CD4-positive, alpha-beta T cell treated with Interleukin-12 subunit alpha and Interleukin-12 subunit beta, for 1 hour (primary cell): Measurements from ENCODE around the gene ALKAL2.
"Not testable (repeated sequence)": the region's sequence is repeated elsewhere in the genome, so short reads cannot be mapped to it uniquely, and the experiment has no call there.

ENCODE experiments used
- DNase-seq: peaks from one replicate; pipeline ENCODE4 v3.0.0-alpha.2; 2020

ALKAL2 gene, protein sequence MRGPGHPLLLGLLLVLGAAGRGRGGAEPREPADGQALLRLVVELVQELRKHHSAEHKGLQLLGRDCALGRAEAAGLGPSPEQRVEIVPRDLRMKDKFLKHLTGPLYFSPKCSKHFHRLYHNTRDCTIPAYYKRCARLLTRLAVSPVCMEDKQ

DNA sequence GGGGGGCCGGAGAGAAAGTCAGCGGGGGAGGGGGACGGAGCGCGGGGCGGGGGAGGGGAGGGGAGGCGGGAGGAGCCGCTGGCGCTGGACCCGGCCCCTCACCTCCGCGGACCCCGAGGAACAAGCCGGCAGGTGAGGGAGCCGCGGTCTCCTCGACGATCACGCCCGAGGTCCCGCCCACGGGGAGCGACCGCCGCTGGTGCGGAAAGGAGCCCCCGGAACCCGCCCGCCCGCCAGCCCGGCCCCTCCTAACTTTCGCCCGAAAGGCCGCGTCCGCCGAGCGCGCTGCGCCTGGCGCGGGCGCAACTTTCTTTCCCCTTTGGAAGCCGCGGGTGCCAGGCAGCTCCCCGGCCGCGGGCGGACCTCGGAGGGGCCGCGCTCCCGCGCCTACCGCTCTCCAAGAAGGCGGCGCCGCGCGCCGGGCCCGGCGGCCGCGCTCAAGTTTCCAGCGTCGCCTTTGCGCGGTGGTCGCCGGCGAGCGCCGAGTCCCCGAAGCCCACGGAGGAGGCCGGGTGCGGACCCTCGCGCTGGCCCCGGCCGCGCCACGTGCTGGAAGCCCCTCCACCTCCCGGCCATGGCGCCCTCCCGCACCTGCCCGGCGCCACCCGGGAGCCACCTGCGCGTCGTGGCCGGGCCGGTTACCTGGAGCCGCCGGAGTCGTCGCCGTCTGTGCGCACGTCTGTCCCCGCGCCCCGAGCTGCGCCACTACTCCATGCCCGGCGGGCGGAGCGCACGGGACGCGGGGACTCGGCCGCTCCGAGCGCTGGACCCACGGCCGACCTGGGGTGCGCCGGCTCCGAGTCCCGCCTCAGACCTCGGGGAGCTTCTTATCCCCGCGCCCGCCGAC lies at the start of gene ALKAL2:
Gene ALKAL2 (minus strand): TSS at position 181 of the 847 bp plus-strand sequence. CDS start 256 bp downstream, outside the sequence.
- DNase-seq = no peak

DNA sequence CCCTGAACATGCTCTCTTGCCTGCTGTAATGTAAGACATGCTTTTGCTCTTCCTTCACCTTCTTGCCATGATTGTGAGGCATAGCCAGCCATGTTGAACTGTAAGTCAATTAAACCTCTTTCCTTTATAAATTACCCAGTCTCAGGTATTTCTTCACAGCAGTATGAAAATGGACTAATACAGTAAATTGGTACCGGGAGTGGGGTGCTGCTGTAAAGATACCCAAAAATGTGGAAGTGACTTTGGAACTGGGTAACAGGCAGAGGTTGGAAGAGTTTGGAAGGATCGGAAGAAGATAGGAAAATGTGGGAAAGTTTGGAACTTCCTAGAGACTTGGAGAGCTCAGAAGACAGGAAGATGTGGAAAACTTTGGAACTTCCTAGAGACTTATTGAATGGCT lies 49.1 kb upstream of the ALKAL2 start:
- DNase-seq = not testable (repeated sequence)

DNA sequence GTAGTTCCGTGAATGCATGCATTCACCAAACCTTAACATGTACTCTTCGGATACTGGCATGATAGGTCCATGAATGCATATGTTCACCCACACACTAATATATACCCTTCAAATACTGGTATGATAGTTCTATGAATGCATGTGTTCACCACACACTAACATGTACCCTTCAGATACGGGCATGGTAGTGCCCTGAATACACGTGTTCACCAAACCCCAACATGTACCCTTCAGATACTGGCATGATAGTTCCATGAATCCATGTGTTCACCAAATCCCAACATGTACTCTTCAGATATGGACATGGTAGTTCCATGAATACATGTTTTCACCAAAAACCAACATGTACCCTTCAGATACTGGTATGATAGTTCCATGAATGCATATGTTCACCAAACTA lies 48.5 kb upstream of the ALKAL2 start:
- no peak for DNase-seq

DNA sequence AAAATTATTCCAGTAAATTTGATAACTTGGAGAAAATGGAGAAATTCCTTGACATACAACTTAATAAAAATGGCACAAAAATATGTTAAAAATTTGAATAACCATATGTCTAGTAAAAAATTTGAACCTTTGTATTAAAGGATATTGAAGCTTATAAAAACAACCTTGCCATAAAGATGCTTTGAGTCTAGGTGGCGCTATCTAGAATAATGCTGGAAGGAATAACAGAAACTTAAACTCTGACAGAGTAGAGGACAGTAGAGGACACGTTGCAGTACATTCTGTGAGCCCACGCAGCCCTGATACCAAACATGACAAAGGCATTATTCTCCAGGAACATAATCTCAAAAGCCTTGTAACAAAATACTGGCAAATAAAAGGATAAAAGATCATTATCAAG lies 44.7 kb upstream of the ALKAL2 start:
- DNase-seq = no peak

DNA sequence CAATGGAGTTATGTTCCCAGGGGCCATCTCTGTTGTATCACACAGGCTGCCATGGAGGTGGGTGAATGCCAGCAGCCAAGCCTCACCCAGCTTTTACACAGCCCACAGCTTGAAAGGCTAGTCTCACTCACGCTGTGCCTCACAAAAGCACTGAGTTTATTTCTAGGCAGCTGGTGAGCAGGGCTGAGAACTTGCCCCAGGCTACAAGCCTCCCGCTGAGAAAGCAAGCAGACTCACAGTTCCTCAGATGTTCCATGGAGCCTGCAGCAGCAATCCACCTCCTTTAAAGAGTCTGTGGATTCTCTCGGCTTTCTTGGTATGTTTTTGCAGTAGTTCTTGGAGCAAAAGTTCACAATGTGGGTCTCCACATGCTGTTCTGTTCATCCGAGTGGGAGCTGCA lies 40.9 kb upstream of the ALKAL2 start:
- DNase-seq = no peak

DNA sequence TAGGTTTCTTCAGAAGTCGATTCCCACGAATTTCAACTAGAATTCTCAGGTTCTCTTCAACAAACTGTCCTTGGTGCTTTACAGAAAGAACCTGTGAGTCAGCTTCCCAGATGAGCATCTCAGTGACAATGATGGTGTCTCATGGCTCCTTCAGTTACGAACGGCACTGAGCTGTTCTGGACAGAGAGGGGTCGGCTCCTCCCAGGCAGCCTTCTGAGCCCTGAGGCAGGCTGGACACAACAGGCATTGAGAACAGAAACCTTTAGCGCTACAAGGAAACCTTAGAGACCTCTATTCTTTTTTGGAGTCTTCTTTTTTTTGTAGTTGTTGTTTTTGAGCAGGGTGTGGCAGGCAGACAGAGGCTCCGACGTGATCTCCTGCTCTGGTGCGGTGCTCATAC lies 35.1 kb upstream of the ALKAL2 start:
- DNase-seq = no peak

DNA sequence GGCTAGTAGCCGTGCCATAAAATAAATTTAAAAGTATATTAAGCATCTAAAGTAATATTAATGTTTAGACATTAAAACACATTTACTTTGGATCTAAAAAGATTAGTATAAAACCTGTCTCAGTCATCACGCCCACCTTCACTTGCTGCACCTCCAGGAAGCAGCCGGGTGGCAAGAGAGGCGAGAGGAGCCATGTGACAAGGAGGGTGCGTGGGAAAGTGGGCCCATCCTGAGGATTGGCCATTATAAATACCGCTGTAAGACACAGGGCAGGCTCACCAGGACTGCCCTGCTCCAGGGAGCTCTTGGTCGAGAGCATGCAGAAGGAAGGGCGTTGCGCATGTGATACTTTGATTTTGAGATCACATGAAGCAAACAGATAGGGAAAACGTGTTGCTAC lies 34.4 kb upstream of the ALKAL2 start:
- no peak for DNase-seq

DNA sequence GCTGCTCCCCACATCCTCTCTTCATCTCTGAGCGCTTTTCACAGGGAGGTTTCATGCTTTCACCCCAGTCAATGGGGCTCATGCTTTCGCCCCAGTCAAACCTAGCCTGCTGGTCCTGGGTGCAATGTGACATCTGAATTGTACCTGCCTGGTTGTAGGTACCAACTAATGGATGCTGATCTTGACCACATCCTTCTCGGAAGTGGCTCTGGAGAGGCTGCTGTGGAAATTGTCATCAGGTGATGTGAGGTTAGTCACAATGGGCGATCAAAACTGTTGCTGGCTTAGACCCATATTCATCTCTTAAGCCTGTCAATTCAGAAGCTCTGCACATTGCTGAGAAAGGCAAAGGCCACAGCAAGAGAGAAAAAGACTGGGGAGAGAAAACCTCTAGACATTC lies 32.7 kb upstream of the ALKAL2 start:
- DNase-seq = no peak

DNA sequence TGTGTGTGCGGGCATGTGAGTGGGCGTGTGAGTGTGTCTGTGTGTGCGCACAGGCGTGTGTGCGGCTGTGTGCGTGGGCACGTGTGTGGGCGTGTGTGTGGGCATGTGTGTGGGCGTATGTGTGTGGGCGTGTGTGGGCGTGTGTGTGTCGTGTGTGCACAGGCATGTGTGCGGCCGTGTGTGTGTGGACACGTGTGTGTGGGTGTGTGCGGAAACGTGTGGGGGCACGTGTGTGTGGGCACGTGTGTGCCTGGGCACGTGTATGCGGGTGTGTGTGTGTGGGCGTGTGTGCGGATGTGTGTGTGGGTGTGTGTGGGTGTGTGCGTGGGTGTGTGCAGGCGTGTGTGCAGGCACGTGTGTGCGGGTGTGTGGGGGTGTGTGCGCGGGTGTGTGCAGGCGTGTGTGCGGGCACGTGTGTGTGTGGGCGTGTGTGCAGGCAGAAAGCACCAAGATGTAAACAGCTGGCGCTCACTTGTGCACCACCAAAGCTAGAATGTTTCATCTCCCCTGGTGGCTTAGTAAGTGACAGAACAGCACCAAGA lies 31.2 kb upstream of the ALKAL2 start:
- DNase-seq = no peak

DNA sequence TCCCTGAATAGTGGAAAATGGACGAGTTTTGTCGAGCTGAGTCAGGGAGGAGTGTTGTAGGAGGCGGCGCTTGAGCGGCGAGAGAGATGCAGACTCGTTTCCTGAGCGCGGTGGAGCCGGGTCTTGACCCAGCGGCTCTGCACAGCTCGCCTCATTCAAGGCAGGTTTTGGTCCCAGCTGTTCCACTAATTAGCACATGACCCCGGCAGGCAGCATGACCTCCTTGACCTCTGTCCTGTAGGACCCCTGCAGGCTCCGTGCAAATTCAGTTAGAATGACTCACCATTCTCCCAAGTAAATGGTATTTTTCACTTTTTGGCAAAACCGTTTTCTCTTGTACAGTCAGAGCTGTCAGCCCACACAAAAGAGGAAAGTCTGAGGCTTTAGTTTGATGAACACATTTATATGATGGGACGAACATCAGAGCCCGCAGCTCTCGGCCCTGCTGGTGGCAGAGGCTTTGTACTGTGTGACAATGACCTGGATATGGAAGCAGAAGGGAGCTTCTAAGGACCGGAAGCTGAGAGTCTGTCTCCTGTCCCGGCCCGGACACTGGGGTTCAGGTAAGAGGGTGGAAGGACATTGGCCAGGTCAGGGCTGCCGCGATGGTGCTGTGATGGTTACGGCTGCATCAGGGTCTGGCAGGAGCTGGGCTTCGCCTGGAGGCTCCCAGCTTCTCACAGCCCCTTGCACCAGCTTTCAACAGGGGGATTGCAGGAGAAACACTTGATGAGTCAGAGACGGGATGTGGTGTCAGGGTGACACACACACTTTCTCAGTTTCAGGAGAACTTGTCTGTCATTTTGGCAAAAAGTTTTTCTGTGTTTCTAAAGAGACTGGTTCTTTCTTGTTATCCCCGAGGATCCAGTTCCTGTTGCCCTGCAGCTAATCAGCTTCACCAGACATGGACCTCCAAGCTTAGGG lies 29.9 kb upstream of the ALKAL2 start:
- peak; percentile 13 for DNase-seq

DNA sequence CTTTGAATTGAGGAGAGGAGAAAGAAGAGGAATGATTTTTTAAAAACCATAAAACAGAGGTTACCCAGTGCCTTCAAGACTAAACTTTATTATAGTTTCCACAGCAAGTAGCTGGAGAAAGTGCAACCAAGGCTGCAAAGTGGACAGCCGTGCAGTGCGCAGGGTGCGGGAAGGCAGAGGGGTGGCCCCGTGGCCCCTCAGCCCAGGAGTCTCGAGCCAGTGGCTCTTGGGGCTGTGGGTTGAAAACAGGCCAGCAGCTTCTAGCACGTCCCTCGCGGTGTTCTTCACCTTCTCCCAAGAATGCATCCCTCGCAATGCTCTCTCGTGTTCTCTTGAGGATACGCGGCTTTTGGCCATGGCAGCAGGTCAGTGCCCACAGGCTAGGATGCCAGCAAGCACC lies 28.5 kb upstream of the ALKAL2 start:
- no peak for DNase-seq

DNA sequence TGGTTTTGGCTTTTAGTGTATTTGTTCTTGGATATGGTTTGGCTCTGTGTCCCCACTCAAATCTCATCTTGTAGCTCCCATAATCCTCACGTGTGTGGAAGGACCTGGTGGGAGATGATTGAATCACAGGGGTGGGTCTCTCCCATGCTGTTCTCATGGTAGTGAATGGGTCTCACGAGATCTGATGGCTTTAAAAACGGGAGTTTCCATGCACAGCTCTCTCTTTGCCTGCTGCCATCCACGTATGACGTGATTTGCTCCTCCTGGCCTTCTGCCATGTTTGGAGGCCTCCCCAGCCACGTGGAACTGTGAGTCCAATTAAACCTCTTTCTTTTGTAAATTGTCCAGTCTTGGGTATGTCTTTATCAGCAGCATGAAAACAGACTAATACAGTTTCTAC lies 28.0 kb upstream of the ALKAL2 start:
- DNase-seq = not testable (repeated sequence)

DNA sequence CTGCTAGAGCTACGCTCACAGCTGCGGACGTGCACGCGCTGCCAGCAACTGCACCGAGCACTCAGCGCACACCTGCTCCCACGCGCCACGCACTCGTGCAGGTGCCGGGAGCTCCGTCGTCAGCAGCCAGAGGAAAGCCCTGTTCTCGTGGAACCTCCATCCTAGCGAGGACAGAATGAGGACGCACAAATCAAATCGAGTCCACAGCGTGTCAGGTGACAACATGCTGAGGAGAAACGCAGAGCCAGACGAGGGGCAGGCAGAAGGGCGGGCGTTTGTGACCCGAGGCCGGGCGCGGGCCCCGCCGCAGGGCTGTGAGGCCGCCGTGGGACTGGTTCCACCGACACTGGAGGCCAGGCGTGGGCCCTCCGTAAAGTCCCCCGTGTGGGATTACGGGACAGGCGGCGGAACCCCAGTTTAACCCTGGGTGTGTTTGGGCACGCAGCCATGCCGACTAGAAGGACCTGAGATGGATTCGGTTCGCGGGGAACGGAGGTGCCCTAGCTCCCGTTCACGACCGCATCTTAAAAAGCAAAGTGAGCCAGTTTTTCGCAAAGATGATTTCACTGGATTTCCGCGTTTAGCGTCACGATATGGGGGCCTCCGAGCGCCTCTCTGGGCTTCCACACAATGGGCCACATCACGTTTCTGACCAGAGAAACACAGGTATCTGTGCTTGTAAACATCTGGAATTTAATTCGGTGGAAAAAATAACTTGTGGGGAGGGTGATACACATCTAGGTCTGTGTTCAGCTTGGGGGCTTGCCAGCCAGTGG lies 26.9 kb upstream of the ALKAL2 start:
- DNase-seq = no peak

DNA sequence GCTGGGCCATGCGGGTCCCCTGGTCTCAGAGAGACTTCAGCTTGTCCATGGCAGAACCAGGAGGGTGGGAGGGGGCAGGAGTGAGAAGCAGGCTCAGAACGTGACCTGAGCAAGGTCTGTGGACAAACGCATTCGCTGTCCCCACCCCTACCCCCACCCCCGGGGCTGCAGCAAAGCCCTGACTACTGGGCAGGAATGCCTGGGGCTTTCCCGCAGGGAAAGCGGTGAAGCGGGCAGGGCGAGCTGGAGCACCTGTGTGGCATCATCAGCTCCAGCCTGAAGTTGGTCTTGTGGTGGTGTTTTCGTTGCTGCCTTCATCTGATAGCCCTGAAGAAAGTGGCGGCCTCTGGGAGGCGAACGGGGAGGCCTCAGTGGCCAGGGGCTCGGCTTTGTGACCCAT lies 26.1 kb upstream of the ALKAL2 start:
- no peak for DNase-seq

DNA sequence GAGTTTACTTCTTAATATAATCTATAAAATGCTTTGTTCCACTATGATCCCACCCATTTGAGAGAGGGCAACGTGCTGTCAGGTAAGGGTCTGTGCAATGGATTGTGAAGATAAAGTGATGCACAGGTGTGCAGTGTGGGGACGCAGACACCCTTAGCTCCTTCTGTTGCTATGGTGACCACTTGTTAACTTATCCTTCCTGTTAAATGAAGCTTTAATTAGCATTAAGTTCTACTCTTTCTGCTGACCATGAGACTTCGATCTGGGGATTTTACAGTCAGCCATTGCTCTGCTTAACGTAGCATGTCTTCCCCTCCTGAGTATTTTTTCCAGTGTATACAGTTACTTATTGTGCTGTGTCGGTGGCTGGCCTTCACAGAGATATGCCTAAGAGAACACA lies 23.1 kb upstream of the ALKAL2 start:
- DNase-seq = no peak

DNA sequence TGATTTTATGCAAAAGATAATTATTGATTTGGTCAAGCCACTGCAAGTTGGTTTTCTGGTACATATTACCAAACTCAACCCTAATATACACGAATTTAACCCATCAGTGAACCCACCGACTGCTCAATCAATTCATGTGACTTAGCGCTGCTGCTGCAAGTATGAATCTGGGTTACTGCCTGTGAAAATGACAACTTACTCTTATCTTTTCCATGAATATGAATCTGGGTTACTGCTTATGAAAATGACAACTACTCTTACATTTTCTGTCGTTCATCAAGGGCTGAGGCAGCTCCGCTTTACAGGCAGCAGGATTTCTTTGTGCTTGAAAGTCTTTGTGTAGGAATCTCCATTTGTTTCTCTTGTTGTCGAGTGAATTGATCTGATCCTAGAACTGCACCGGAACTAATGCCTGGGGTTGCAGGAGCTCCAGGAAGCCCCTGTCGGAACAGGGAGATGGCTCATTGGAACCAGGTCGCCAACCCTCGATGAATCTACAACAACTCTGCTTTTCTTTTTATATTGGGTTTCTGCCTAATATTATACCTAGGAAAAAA lies 22.1 kb upstream of the ALKAL2 start:
- DNase-seq = no peak

DNA sequence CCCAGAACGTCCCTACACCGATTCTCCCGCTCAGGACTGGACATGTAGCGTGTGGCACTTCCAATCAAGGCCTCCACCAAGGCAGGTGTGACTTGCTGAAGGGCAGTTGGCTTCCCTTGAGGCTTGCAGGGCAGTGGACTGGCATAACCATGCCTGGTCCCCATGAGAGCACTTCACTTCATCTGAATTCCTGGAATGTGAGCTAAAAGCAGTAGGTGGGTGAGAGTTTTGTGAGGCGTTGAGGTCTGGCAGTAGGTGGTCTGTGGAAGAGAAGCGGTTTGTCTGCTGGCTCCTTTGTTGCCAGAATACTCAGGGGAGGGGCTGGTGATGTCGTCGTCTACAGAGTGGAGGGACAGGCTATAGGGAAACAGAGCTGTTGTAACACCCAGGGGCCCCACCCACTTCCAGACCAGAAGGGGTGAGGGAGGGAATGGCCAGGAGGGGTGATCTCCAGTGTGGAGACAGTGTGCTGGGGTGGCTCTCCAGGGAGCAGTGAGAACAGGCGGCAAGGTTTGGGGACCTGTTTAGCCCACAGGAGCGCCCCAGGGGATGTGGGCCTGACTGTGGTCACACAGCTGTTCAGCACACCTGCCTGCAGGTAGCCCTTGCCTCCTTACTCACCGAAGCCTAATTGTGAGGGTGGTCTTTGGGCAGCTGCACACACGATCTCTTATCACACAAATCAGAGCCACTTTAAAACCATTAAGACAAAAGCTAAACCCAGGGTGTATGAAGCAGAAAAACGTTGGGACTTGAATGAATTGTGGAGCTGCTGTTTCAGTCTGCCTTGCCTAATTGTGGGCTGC lies 21.5 kb upstream of the ALKAL2 start:
- no peak for DNase-seq

DNA sequence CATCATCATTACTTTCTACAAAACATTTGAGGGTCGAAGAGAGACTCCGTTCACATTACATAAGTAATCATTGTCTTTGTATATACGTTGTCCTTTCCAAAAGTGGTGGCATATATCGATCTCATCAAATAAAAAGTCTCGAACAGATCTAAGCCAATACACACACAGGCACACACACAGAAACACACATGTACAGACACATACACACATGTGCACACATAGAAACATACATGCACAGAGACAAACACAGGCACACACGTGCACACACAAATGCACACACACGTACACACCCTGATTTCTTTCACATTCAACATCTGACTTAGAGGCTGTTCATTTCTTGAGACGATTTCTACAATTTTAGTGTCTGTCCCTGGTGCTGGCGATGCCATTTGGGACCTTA lies 17.5 kb upstream of the ALKAL2 start:
- no peak for DNase-seq

DNA sequence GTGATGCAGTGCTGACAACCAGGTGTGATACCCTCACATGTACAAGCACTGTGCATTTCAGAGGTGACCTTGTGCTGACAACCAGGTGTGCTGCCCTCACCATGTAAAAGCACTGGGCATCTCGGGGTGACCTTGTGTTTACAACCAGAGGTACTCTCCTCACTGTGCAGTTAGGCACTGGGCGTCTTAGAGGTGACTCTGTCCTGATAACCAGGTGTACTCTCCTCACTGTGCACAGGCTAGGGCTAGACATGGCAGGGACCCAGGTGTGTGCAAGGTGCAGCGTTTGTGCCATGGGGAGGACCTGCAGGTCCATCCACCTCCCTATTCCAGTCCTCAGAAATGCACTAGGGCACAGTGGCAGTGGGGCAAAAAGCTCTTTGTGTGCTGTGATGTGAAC lies 8.5 kb upstream of the ALKAL2 start:
- no peak for DNase-seq

DNA sequence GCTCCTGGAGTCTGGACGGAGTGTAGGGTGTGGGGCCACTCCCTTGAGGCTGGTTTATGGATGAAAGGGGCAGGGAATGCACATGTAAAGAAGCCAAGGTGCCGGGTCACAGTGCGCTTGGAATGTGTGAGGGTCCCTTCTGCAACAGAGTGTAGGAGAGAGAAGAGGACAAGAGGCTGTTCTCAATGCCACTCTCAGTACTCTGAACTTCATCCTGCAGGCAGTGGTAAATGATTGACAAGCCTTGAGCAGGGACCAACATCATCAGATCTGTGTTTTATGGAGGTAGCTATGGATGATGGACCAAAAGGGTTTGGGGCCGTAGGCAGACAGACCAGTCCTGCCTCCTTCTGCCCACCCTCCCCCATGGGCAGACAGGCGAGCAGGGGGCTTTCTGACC lies 7.2 kb upstream of the ALKAL2 start:
- DNase-seq = no peak

DNA sequence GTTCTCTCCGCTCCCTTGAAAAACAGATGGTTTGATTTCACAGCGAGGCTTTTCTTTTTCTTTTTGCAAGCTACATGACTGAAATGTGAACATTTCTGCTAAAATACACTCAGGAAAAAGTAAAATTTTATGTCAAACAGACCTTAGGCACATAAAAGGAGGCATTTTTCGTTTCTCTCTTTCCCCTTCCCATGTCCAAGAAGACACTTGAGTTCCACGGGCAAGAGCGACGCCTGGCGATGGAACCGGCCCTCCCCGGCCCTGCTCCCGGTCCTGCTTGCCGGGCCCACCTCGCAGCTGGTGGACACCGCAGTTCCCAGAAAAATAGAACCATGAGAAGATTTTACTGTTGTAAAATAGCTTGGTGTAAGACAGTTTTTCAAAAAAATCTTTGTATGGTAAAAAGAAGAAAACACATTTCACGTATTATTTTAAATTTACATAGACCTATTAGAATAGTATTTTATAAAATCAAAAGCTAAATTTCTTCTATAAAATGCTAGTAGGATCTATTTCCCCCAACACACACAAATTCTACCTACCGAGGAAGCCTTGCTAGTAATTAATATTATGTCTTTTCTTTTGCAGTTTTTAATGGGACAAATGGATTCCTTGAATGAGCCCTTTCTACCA lies 2.3 kb upstream of the ALKAL2 start:
- peak; percentile 54 for DNase-seq
